NCI-H510A (cell line): ENCODE measurements around the gene ZSCAN20.

ENCODE experiments used
- DNase-seq: peaks from one replicate; lab custom pipeline; 2025; lab: John Stamatoyannopoulos, UW

Gene ZSCAN20

GRCh38 chr1:33535334-33535733 is 62.9 kb downstream of the ZSCAN20 start:
- no peak for DNase-seq

GRCh38 chr1:33537885-33538284 is 65.4 kb downstream of the ZSCAN20 start:
- DNase-seq: no peak

GRCh38 chr1:33541966-33542365 is 69.5 kb downstream of the ZSCAN20 start:
- no peak for DNase-seq
